ENCODE data around the gene PTPRD.

DNA sequence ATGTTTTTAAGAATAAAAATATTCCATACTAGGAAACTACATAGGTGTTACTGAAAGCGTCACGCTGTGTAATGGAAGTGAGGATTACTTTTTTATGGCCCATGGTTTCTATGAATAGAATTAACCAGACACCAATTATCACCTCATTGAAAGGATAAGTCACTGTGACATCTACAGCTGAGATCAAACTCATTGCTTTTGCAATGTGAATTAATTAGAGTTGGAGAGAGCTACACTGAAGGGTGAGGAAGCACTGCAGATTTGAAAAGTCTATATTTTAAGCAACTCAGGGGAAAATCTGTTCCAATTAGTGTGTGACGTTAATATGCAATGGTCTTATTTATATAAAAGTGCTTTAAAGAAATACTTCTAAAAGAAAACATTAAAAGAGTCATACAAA lies 1513.2 kb downstream of the PTPRD start:
- TF ChIP-seq, protein P1, sequence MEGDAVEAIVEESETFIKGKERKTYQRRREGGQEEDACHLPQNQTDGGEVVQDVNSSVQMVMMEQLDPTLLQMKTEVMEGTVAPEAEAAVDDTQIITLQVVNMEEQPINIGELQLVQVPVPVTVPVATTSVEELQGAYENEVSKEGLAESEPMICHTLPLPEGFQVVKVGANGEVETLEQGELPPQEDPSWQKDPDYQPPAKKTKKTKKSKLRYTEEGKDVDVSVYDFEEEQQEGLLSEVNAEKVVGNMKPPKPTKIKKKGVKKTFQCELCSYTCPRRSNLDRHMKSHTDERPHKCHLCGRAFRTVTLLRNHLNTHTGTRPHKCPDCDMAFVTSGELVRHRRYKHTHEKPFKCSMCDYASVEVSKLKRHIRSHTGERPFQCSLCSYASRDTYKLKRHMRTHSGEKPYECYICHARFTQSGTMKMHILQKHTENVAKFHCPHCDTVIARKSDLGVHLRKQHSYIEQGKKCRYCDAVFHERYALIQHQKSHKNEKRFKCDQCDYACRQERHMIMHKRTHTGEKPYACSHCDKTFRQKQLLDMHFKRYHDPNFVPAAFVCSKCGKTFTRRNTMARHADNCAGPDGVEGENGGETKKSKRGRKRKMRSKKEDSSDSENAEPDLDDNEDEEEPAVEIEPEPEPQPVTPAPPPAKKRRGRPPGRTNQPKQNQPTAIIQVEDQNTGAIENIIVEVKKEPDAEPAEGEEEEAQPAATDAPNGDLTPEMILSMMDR (IDR thresholded peaks at IDR 0.05) = no peak
- TF ChIP-seq EZH2 (IDR thresholded peaks at IDR 0.05) = no peak
- TF ChIP-seq EZH2phosphoT487 (IDR thresholded peaks at IDR 0.05) = no peak

All from neural progenitor cell (in vitro differentiated cells).